Stimulated activated naive CD8-positive, alpha-beta T cell treated with anti-CD3 and anti-CD28 coated beads, Interleukin-15, amount 100 ng/mL, for 72 hours (primary cell): ENCODE data around the gene LRSAM1.

Experiments used
- ATAC-seq: fragments of 150-1000 bp; cut with Tn5 transposase; 2 replicates; pipeline ENCODE4 v1.10.0; 2021; ENCODE audit warnings: mild to moderate bottlenecking, moderate library complexity
- DNase-seq, 2 donors: peaks; one replicate each; pipeline ENCODE4 v3.0.0; 2021 to 2022
- H3K27ac Mint-ChIP-seq, 2 donors: one replicate each; pipeline ENCODE4 v1.8.0; 2022; ENCODE audit warnings: mild to moderate bottlenecking in 2 of 2, mixed read lengths in 2 of 2, moderate library complexity in 2 of 2
- H3K27me3 Mint-ChIP-seq: one replicate; pipeline ENCODE4 v1.8.0; 2022; ENCODE audit warnings: mixed read lengths
- H3K4me1 Mint-ChIP-seq: one replicate; pipeline ENCODE4 v1.8.0; 2022; ENCODE audit warnings: mild to moderate bottlenecking, mixed read lengths
- H3K4me3 Mint-ChIP-seq, 2 donors: one replicate each; pipeline ENCODE4 v1.8.0; 2022; ENCODE audit warnings: mild to moderate bottlenecking in 2 of 2, mixed read lengths in 2 of 2, moderate library complexity in 1 of 2
- H3K9me3 Mint-ChIP-seq, 2 donors: one replicate each; pipeline ENCODE4 v1.8.0; 2022; ENCODE audit warnings: mixed read lengths in 2 of 2

Gene LRSAM1

DNA sequence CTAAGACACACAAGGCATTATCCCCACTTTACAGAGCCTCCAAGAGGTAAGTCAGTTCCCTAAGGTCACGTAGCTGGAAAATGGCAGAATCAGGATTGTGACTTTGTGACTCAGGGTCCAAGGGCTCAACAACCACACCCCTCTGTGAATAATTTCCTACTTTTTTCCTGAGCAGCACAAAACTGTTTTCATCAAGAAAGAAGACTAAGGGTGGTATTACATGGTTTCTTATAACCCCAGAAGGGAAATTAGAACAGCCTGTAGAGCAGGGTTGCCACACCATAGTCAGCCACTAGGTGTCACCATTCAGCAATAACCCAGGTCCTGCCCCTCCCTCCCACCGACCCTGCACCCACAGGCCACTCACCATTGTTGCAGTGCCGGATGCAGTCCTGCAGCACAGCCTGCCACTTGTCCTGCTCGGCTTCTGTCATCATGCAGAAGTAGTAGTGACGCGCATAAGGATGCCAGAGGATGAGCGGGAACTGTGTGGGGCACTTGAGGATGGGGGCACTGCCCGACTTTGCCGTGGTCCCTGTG, 72.1 kb downstream of the LRSAM1 start:
- ATAC-seq (no peak), DNase-seq (peak in 1 of 2 donors; percentile 43)
- Mint-ChIP-seq H3K9me3 (peaks cover 16 to 30% of the 10 kb centered on the region in 2 donors), H3K27ac (no peak overlapping the region), H3K4me1 (peaks cover 16% of the 10 kb centered on the region), H3K4me3 (no peak overlapping the region), H3K27me3 (no peaks in the 10 kb centered on the region)

DNA sequence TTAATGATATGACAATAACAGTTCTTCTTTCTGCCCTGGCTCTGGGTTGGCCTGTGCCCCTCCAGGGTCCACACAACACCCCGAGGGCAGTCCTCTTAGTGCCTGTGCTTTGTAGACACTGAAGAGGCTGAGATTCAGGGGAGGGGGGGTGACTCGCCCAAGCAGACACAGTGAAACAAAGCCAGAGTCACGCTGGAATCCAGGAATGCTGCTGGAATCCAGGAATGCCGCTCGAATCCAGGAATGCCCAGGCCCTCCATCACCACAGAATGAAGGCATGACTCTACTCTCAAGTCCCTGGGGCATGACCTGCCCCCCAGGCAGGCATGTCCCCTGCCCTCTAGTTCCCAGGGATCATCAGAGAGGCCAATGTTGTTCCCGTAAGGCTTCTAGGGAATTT, 73.1 kb downstream of the LRSAM1 start:
- peaks cover 16 to 30% of the 10 kb centered on the region in 2 donors for H3K9me3 Mint-ChIP-seq
- H3K4me3 Mint-ChIP-seq = no peak overlapping the region
- no peak overlapping the region for H3K27ac Mint-ChIP-seq
- ATAC-seq = no peak
- H3K27me3 Mint-ChIP-seq = no peaks in the 10 kb centered on the region
- peaks cover 14% of the 10 kb centered on the region for H3K4me1 Mint-ChIP-seq
- no peak for DNase-seq

DNA sequence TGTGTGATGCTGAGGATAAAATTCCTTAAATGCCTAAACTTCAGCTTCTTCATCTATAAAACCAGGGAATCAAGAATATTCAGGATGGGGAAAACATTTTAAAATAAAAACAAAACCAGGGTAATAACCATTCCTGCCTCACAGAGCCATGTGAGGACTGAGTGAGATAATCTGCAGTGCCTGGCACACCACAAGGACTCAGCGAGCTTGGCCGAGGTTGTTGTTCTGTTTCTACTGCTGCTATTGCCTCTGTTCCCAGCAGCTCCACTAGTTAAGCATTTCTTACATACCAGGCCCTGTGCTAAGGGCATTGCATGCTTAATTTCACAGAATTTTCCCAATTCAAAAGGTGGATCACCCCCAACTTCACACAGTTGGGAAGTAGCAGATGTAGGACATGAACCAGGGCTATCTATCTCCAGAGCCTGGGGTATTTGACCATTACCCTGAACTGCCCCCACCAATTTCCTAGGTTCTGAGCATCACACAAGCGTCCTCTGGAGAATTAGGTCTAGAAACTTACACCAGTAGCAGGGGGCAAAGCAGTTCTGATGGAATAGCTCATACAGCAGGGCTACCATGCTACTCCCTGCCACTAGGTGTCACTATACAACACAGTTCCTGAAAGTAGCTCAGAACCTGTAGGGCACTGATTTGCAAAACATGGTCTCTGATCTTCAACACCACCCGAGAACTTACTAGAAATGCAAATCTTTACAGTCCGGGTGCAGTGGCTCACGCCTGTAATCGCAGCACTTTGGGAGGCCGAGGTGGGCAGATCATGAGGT, 74.3 kb downstream of the LRSAM1 start:
- Mint-ChIP-seq H3K4me3 (no peak overlapping the region), H3K27ac (no peak overlapping the region), H3K27me3 (no peaks in the 10 kb centered on the region), H3K9me3 (peaks cover 16 to 30% of the 10 kb centered on the region in 2 donors), H3K4me1 (peaks cover 7% of the 10 kb centered on the region)
- DNase-seq = peak in 1 of 2 donors; percentile 36
- no peak for ATAC-seq

DNA sequence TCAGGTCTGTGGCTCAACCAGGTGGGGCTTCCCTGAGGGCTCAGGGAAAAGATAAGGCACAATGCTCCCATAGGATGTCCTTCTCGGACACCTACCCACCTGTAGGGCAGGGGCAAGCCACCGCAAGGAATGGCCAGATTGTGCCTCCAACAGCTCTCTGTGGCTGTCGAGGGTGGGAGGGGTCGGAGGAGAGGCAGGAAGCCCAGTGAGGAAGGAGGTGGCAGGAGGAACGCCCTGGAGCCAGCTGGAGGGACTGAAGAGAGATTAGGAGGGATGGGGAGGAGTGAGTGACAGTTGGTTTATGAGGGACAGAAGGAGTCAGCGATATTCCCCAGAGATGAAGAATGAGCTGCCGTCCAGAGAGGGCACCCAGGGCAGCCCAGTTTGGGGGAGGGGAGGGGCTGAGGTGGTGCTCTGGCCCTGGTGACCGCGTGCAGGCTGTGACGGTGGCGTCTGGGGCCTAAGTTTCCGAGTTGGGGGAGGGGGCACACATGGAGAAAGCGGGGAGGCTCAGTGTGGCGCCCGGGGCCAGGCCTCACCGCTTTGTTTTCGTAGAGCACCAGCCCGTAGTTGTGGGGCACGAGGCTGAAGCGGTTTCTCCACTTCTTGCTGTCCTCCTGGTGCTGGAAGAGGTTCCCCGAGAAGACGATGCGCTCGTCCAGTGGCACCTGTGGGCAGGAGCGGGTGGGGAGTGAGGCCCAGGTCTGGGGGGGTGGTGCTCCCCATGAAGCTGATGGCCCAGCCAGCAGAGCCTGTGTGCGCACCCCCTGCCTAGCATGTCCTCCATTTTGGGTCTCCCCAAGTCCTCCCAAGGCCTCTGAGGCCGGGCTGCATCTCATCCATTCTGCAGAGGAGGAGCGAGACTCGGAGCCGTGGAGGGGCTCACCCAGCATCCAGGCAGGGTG, 75.6 kb downstream of the LRSAM1 start:
- DNase-seq (no peak), ATAC-seq (no peak)
- Mint-ChIP-seq H3K27me3 (no peaks in the 10 kb centered on the region), H3K4me3 (no peak overlapping the region), H3K9me3 (peaks cover 16 to 30% of the 10 kb centered on the region in 2 donors), H3K27ac (peak overlapping the region in 1 of 2 donors; percentile 7), H3K4me1 (peaks cover 7% of the 10 kb centered on the region)

- Mint-ChIP-seq H3K27me3 (no peaks in the 10 kb centered on the region), H3K9me3 (peaks cover 14 to 27% of the 10 kb centered on the region in 2 donors), H3K27ac (no peak overlapping the region), H3K4me3 (no peak overlapping the region), H3K4me1 (peaks cover 7% of the 10 kb centered on the region)
- ATAC-seq (no peak), DNase-seq (no peak)
Measured at GRCh38 chr9:127527560-127528268, 76.4 kb downstream of the LRSAM1 start.

DNA sequence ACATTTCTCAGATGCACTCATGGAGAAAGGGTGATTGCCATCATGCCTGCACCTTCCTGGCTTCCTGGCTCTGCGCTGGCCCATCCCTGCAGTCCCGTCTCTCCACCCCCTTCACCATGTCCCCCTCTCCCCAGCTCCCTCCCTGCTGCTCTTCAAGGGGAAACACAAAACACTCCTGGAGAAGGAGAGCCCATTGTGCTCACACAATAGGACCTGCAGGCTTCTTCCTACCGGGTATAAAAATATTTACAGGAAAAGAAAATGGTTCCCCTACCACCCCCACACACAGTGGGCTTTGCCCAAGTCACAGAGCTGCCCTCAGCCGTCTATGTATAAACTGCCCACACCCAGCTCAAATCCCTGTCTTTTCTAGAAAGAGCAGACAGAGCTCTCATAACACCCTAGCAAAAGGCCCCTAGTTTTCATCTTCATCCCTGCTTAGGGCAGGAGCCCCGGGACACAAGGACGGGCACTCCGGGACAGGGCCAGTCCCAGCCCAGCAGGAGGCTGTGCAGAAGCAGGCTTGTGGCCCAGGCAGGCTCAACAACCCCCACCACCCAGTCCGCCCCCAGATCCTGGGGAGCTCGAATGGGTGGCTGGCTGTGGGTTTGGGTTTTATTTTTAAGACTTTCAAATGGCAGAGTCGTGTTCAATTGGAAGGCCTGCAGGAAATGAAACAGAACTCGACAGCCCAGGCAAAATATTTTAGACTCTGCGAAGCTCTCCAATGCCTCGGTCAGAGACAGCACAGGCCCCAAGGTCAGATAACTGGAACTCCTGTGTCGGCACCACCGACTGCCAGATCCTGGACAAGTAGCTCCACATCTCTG, 77.3 kb downstream of the LRSAM1 start:
- ATAC-seq (no peak), DNase-seq (no peak)
- Mint-ChIP-seq H3K27me3 (no peaks in the 10 kb centered on the region), H3K27ac (no peak overlapping the region), H3K9me3 (peaks cover 9 to 18% of the 10 kb centered on the region in 2 donors), H3K4me1 (peaks cover 7% of the 10 kb centered on the region), H3K4me3 (no peak overlapping the region)

- DNase-seq (no peak), ATAC-seq (no peak)
- Mint-ChIP-seq H3K27me3 (no peaks in the 10 kb centered on the region), H3K4me1 (peaks cover 7% of the 10 kb centered on the region), H3K27ac (peak overlapping the region in 1 of 2 donors; percentile 21), H3K4me3 (no peak overlapping the region), H3K9me3 (peaks cover 9 to 14% of the 10 kb centered on the region in 2 donors)
Measured at GRCh38 chr9:127529671-127530070, 78.4 kb downstream of the LRSAM1 start.

DNA sequence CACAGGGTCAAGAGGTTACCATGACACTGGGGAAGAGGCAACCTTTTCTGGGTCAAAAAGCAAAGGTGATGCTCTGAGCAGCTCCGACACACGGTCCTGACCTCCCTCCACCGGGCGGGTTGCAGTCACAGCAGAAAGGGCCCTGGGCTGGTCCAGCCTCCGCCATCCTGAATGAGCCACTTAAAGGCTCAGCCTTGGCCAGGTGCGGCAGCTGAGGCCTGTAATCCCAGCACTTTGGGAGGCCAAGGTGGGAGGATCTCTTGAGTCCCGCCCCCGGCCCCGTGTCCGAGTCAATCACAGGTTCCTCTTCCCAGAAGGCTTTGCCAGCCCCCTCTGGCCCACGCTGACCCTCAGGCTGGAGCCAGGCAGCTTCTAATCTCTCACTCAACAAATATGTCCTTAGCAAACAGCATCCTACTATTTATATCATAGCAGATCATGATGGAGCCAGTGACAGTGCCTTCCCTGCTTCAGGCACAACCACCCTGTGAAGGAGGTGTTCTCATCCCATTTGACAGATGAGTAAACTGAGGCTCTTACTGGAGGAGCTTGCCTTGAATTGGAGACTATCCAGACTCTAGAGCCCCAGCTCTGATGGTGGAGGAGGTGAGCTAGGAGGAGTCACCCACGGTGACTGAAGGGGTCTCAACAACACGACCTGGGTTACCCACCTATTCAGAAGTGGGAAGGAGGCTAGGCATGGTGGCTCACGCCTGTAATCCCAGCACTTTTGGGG, 79.1 kb downstream of the LRSAM1 start:
- Mint-ChIP-seq H3K27ac (peak overlapping the region; percentile 31 to 61), H3K4me3 (no peak overlapping the region), H3K9me3 (peaks cover 4 to 7% of the 10 kb centered on the region in 2 donors), H3K27me3 (no peaks in the 10 kb centered on the region), H3K4me1 (peaks cover 7% of the 10 kb centered on the region)
- no peak for ATAC-seq
- no peak for DNase-seq

DNA sequence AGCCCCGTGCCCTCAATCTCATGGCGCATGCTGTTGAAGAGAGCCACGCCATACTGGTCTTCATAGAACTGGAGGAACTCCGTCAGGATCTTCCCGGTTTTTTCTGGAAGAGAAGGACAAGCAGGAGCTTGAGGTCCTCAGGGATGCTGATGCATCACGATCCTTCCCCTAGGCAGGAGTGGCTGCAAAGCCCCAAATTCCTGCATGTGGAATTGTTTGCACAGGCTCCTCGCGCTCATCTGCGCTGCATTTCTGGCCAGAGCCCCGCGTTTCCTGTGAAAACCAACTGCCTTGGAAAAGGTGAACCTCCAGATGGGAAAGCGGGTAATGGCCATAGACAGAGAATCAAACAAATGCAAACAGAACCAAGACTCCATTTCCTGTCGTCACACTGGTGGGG, 80.4 kb downstream of the LRSAM1 start:
- no peak overlapping the region for H3K27ac Mint-ChIP-seq
- H3K27me3 Mint-ChIP-seq = no peaks in the 10 kb centered on the region
- DNase-seq (no peak), ATAC-seq (no peak)
- H3K4me1 Mint-ChIP-seq = peaks cover 7% of the 10 kb centered on the region
- H3K9me3 Mint-ChIP-seq = peaks cover under 1 to 1% of the 10 kb centered on the region in 2 donors
- H3K4me3 Mint-ChIP-seq = no peak overlapping the region

- ATAC-seq (no peak), DNase-seq (no peak)
- Mint-ChIP-seq H3K4me1 (no peaks in the 10 kb centered on the region), H3K27ac (no peak overlapping the region), H3K9me3 (no peaks in the 10 kb centered on the region), H3K4me3 (no peak overlapping the region), H3K27me3 (no peaks in the 10 kb centered on the region)
Measured at GRCh38 chr9:127534250-127534906, 83.1 kb downstream of the LRSAM1 start.

GRCh38 chr9:127534931-127535330, 83.6 kb downstream of the LRSAM1 start:
- H3K4me3 Mint-ChIP-seq = no peak overlapping the region
- H3K27ac Mint-ChIP-seq = peak overlapping the region in 1 of 2 donors; percentile 29
- DNase-seq (no peak), ATAC-seq (no peak)
- H3K9me3 Mint-ChIP-seq = no peaks in the 10 kb centered on the region
- no peaks in the 10 kb centered on the region for H3K4me1 Mint-ChIP-seq
- no peaks in the 10 kb centered on the region for H3K27me3 Mint-ChIP-seq

GRCh38 chr9:127535396-127535795, 84.1 kb downstream of the LRSAM1 start:
- no peaks in the 10 kb centered on the region for H3K4me1 Mint-ChIP-seq
- peak overlapping the region in 1 of 2 donors; percentile 8 for H3K27ac Mint-ChIP-seq
- H3K27me3 Mint-ChIP-seq = no peaks in the 10 kb centered on the region
- no peaks in the 10 kb centered on the region for H3K9me3 Mint-ChIP-seq
- no peak for DNase-seq
- ATAC-seq = no peak
- H3K4me3 Mint-ChIP-seq = no peak overlapping the region

DNA sequence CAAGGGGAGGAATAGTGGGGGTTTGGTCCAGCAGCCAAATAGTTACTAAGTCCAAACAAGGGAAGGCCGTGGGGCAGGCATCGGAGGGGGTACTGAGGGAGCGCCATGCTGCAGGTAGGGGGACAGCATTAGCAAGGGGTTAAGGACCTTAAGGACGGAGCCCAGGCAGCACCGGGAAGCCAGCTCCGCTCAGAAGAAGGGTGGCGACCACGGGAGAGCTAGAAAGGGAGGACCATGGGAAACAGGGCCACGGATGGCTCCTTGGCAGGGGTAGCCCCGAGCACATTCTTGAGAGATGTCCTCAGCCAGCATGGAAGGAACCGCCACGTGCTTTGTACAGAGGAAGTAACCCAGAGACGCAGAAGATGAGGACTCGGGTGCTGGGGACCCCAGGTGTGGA, 84.5 kb downstream of the LRSAM1 start:
- no peaks in the 10 kb centered on the region for H3K9me3 Mint-ChIP-seq
- H3K4me1 Mint-ChIP-seq = no peaks in the 10 kb centered on the region
- no peak overlapping the region for H3K4me3 Mint-ChIP-seq
- DNase-seq (no peak), ATAC-seq (no peak)
- H3K27me3 Mint-ChIP-seq = no peaks in the 10 kb centered on the region
- H3K27ac Mint-ChIP-seq = peak overlapping the region in 1 of 2 donors; percentile 73

DNA sequence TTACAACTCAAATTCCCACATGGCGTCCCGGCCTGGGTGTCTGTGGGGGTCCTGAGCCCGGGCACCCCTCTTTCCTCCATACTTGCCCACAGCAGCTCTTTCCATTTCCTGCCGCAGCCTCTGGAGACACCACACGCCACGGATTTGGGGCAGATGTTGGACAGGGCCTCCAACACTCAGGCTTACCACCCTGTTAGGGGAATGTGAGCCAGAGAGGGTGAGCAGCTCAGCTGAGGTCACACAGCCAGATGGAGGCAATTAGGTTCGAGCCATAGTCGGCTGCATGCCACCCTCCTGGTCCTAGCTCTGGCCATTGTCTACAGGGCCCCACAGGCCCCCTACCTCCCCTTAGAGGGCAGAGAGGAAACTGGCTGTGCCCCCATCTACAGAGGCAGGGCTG, 85.2 kb downstream of the LRSAM1 start:
- H3K27me3 Mint-ChIP-seq = no peaks in the 10 kb centered on the region
- ATAC-seq (no peak), DNase-seq (no peak)

More for the DNA sequence above, 85.2 kb downstream of the LRSAM1 start:
- no peaks in the 10 kb centered on the region for H3K9me3 Mint-ChIP-seq
- H3K4me1 Mint-ChIP-seq = no peaks in the 10 kb centered on the region
- no peak overlapping the region for H3K27ac Mint-ChIP-seq
- no peak overlapping the region for H3K4me3 Mint-ChIP-seq
